Gastroesophageal sphincter (tissue), 3 donors: ENCODE results near the gene DTX4.

Experiments used
- CTCF ChIP-seq, 4 experiments: fragments of 200-600 bp in 2 of 4; fragments of 450-650 bp in 2 of 4; sonication (generic) in 1 of 4; IDR thresholded peaks; one replicate each; pipeline ENCODE4 v1.5.1; 2017 to 2019; ENCODE audit warnings: antibody characterized with exemption in 4 of 4, mild to moderate bottlenecking in 2 of 4, moderate library complexity in 2 of 4
- EP300 ChIP-seq: sonication (generic); formaldehyde crosslinking; IDR thresholded peaks from one replicate; pipeline ENCODE4 v1.6.1; 2017; ENCODE audit warnings: antibody characterized with exemption, mild to moderate bottlenecking
- POLR2A ChIP-seq, 2 donors: fragments of 450-650 bp; IDR thresholded peaks; one replicate each; pipeline ENCODE4 v1.6.1; 2017; ENCODE audit warnings: antibody characterized with exemption in 2 of 2, mild to moderate bottlenecking in 2 of 2, moderate library complexity in 1 of 2
- POLR2AphosphoS5 ChIP-seq: sonication (generic); formaldehyde crosslinking; IDR thresholded peaks from one replicate; pipeline ENCODE4 v1.6.1; 2017; ENCODE audit warnings: antibody characterized with exemption

GRCh38 chr11:59225017-59225416, 53.1 kb downstream of the DTX4 start:
- no peak for TF ChIP-seq CTCF (IDR thresholded peaks at IDR 0.05)
- TF ChIP-seq POLR2A (IDR thresholded peaks at IDR 0.05) = no peak
- TF ChIP-seq POLR2AphosphoS5 = no peak
- no peak for TF ChIP-seq EP300
